Thyroid gland (tissue), 4 donors: ENCODE data around the gene CRHBP. TPM values are rescaled to one million over a fixed set of nuclear protein-coding genes. Genes with fewer than 3 reads are reported as not detected.

Source experiments
- DNase-seq, 2 donors: peaks; one replicate each; pipeline ENCODE4 v3.0.0-alpha.2; 2019
- H3K27ac ChIP-seq, 3 donors: fragments of 200-600 bp; sonication (generic); 1 replicate in 2 of 3; 2 replicates in 1 of 3; pipeline ENCODE4 v1.5.1; 2016 to 2019; ENCODE audit warnings: mild to moderate bottlenecking in 1 of 3, moderate library complexity in 1 of 3
- H3K27me3 ChIP-seq: fragments of 200-600 bp; sonication (generic); one replicate; pipeline ENCODE4 v1.5.1; 2019
- H3K36me3 ChIP-seq, 2 donors: fragments of 200-600 bp; sonication (generic); one replicate each; pipeline ENCODE4 v1.5.1; 2016 to 2019
- H3K4me1 ChIP-seq, 2 donors: fragments of 200-600 bp; sonication (generic); one replicate each; pipeline ENCODE4 v1.5.1; 2017 to 2019
- H3K4me3 ChIP-seq, 3 donors: fragments of 200-600 bp; sonication (generic); replicated peaks in 1 of 3; 1 replicate in 2 of 3; 2 replicates in 1 of 3; pipeline ENCODE4 v1.5.1; 2016; ENCODE audit warnings: mild to moderate bottlenecking in 1 of 3
- H3K9me3 ChIP-seq: fragments of 200-600 bp; sonication (generic); one replicate; pipeline ENCODE4 v1.5.1; 2017
- POLR2A ChIP-seq, 2 donors: fragments of 450-650 bp; IDR thresholded peaks; one replicate each; pipeline ENCODE4 v1.6.1; 2017; ENCODE audit warnings: antibody characterized with exemption in 2 of 2, mild to moderate bottlenecking in 2 of 2, moderate library complexity in 1 of 2
- WGBS, 2 donors: methylation state at CpG; one replicate each; pipeline ENCODE4 v1.1.5; 2017; 5-methylcytosine and 5-hydroxymethylcytosine counted together
- intact Hi-C: fragments of 100-400 bp; cut with DNase I; formaldehyde crosslinking; loops from one replicate; pipeline ENCODE4 v1.15.1; 2023
- total RNA-seq, 4 donors: library from RNA; depleted of rRNA; stranded (reverse); fragments of >200 nt; gene quantifications; one replicate each; pipeline ENCODE4 v1.2.3, GENCODE V29; 2016
- TF ChIP-seq, protein P1 (sequence below), 6 experiments: fragments of 200-600 bp in 3 of 6; fragments of 450-650 bp in 3 of 6; sonication (generic) in 3 of 6; IDR thresholded peaks; one replicate each; pipeline ENCODE4 v1.5.1; 2016 to 2019; ENCODE audit warnings: antibody characterized with exemption in 6 of 6, mild to moderate bottlenecking in 2 of 6, inconsistent platforms in 1 of 6, moderate library complexity in 1 of 6

The CRHBP gene
- total RNA-seq, 4 donors from 2014 or later = 1.3 to 8.7 (median 4.1) TPM

DNA sequence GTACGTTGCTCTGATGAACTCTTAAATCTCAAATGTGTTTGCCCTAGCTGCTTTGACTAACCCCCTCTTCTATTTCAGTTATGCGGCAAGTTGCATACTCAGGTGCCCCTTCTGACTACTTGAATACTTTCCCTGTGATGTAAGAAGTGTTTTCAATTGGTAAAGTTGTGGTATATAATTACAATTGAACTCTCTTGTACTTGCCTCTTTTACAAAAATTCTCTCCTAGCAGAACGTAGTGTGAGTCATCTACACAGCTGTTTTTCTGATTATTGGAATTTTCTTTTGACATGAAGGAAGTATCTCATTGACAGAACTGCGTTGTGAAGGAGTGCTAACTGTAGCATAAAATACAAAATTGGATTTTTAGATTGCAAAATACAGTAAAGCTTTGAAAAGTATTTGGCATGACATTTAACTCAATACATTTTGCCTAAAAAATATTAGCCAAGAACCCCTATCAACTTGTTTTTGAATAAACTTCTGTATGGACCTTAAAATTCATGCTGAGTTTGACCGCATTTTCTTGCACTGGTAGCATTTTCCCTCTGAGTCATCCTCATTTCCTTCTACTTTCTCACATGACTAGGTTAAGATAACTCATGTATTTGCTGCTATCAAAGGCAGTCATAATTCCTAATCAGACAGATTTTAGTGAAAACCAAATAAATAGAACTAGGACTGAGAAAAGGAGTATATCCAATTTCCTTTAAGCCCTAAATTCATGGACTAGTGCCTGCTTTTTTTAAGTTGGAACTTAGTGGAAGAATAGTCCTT, 6.3 kb downstream of the CRHBP start:
- H3K36me3 ChIP-seq = no peaks in the 10 kb centered on the region
- no peaks in the 10 kb centered on the region for H3K9me3 ChIP-seq
- peak overlapping the region in 1 of 3 donors; percentile 7 for H3K27ac ChIP-seq
- H3K4me1 ChIP-seq = no peaks in the 10 kb centered on the region
- no peak for DNase-seq
- TF ChIP-seq POLR2A (IDR thresholded peaks at IDR 0.05) = no peak
- TF ChIP-seq, protein P1, sequence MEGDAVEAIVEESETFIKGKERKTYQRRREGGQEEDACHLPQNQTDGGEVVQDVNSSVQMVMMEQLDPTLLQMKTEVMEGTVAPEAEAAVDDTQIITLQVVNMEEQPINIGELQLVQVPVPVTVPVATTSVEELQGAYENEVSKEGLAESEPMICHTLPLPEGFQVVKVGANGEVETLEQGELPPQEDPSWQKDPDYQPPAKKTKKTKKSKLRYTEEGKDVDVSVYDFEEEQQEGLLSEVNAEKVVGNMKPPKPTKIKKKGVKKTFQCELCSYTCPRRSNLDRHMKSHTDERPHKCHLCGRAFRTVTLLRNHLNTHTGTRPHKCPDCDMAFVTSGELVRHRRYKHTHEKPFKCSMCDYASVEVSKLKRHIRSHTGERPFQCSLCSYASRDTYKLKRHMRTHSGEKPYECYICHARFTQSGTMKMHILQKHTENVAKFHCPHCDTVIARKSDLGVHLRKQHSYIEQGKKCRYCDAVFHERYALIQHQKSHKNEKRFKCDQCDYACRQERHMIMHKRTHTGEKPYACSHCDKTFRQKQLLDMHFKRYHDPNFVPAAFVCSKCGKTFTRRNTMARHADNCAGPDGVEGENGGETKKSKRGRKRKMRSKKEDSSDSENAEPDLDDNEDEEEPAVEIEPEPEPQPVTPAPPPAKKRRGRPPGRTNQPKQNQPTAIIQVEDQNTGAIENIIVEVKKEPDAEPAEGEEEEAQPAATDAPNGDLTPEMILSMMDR (IDR thresholded peaks at IDR 0.05) = no peak
- H3K27me3 ChIP-seq = peaks cover 6% of the 10 kb centered on the region
- intact Hi-C loops = no loop called here
- H3K4me3 ChIP-seq = no peak overlapping the region
- 58 to 61% methylated on average over 5 of the region's 5 CpGs for WGBS, 2 donors

DNA sequence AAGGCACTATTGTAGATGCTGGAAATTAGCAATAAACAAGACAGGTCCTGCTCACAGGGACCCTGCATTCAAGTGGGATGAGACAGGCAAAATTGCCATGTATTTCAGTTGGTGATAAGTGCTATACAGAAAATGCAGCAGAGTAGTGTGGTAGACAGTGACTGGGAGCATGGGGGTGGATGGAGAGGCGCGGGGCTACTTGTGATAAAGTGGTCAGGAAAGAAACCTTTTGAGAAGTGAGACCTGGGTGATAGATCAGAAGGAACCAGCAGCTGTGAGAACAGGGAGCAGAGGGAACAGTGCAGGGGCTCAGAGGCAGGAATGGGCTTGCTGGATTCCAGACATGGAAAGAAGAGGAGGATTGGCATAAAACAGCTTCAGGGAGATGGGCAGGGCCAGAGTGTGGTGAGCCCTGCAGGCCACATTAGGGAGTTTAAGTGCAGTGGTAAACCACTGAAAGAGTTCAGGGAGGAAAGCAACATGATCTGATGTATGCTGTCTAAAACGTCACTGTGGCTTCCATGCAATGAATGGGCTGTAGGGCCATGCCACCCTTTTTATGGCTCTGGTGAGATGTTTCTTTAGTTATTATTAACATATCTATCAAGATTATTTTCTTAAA, 7.3 kb downstream of the CRHBP start:
- no peaks in the 10 kb centered on the region for H3K27me3 ChIP-seq
- no peaks in the 10 kb centered on the region for H3K9me3 ChIP-seq
- H3K36me3 ChIP-seq = no peaks in the 10 kb centered on the region
- no peaks in the 10 kb centered on the region for H3K4me1 ChIP-seq
- intact Hi-C loops = no loop called here
- DNase-seq = no peak
- 82 to 89% methylated on average over 3 of the region's 3 CpGs for WGBS, 2 donors
- H3K27ac ChIP-seq = no peak overlapping the region
- H3K4me3 ChIP-seq = no peak overlapping the region
- TF ChIP-seq, protein P1 (IDR thresholded peaks at IDR 0.05) = no peak
- no peak for TF ChIP-seq POLR2A (IDR thresholded peaks at IDR 0.05)

DNA sequence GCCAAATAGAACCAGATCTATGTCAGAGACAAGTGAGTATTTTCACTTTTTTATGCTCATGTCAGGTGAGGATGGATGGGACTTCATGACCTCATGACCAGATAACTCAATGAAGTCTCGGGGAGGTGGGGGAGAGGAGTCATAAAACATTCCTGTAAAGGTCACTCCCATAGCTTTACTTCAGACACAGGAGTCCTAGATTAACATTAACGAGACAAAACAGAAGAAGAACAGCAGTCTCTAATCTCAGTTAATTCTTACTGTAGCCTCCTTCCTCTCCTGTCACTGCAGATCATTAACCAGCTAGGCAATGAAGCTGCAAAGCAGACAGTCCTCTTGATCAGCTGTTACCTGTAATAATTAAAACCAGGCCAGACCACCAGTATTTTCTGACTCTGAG, 11.2 kb downstream of the CRHBP start:
- no peaks in the 10 kb centered on the region for H3K27me3 ChIP-seq
- no peak overlapping the region for H3K4me3 ChIP-seq
- intact Hi-C loops = no loop called here
- no peaks in the 10 kb centered on the region for H3K4me1 ChIP-seq
- no peak for DNase-seq
- WGBS, 2 donors = 73 to 86% methylated on average over 2 of the region's 2 CpGs
- TF ChIP-seq, protein P1 (IDR thresholded peaks at IDR 0.05) = no peak
- no peak for TF ChIP-seq POLR2A (IDR thresholded peaks at IDR 0.05)
- no peaks in the 10 kb centered on the region for H3K36me3 ChIP-seq
- H3K27ac ChIP-seq = no peak overlapping the region
- H3K9me3 ChIP-seq = no peaks in the 10 kb centered on the region

DNA sequence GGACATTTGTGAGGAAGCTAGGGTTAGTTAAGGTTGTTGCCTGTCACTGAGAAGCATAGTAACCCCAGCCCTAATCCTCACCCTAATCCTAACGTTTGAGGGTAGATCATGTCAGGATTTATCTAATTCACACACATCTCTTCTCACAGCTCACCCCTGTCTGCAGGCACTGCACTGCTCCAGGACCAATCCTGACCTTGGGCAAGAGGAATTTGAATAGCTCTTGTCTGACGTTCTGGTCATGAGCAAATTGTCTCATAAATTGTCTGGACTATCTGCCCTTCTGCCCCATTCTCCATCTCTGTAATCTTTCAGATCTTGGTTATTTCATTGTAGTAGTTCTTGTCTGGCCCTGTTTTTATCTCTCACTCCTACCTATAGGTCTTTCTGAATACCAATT, 18.7 kb downstream of the CRHBP start:
- no peak for DNase-seq
- no peaks in the 10 kb centered on the region for H3K36me3 ChIP-seq
- intact Hi-C loops = no loop called here
- no peaks in the 10 kb centered on the region for H3K9me3 ChIP-seq
- no peaks in the 10 kb centered on the region for H3K27me3 ChIP-seq
- TF ChIP-seq, protein P1 (IDR thresholded peaks at IDR 0.05) = no peak
- TF ChIP-seq POLR2A (IDR thresholded peaks at IDR 0.05) = no peak
- no peaks in the 10 kb centered on the region for H3K4me1 ChIP-seq
- no peak overlapping the region for H3K27ac ChIP-seq
- WGBS, 2 donors = 46 to 50% methylated on average over 2 of the region's 2 CpGs
- no peak overlapping the region for H3K4me3 ChIP-seq

DNA sequence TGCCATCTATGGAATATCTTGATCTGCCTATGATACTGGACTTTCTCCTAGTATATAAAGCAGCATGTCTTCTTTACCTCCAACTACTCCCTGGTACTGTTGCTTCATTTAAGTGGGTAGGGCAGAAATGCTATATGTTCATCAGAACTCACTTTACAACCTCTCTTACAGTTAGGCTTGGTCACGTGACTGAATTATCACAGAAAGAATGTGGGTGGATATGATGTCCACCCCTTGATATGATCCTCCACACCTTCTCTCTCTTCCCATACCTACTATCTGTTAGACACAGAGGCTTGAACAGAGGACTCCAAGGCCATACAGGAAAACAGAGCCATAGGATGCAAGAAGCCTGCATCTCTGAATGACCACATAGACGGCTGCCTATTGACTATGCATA, 19.8 kb downstream of the CRHBP start:
- no peaks in the 10 kb centered on the region for H3K9me3 ChIP-seq
- H3K27ac ChIP-seq = no peak overlapping the region
- intact Hi-C loops = no loop called here
- H3K4me3 ChIP-seq = no peak overlapping the region
- TF ChIP-seq, protein P1 (IDR thresholded peaks at IDR 0.05) = no peak
- no peak for TF ChIP-seq POLR2A (IDR thresholded peaks at IDR 0.05)
- H3K36me3 ChIP-seq = no peaks in the 10 kb centered on the region
- WGBS, 2 donors = 86 to 92% methylated on average over 2 of the region's 2 CpGs
- H3K27me3 ChIP-seq = no peaks in the 10 kb centered on the region
- no peaks in the 10 kb centered on the region for H3K4me1 ChIP-seq
- DNase-seq = no peak
